GM12891 (cell line): ENCODE results near the gene B3GNT8.

ENCODE experiments used
- POLR2A ChIP-seq: IDR thresholded peaks from 2 replicates; pipeline ENCODE4 v1.6.1; 2011; ENCODE audit warnings: low read depth, low read length, control low read depth
- POLR2AphosphoS5 ChIP-seq: IDR thresholded peaks from 2 replicates; pipeline ENCODE4 v1.6.1; 2011; ENCODE audit warnings: low read depth, low read length, control low read depth
- TAF1 ChIP-seq: IDR thresholded peaks from 2 replicates; pipeline ENCODE4 v1.6.1; 2011; ENCODE audit warnings: low read depth, low read length, control low read depth

GRCh38 chr19:41398050-41398418 lies 29.1 kb downstream of the B3GNT8 start:
- TF ChIP-seq POLR2A (no peak), TAF1 (no peak), POLR2AphosphoS5 (no peak)
